ENCODE measurements around the gene HDAC4.

HDAC4 gene

DNA sequence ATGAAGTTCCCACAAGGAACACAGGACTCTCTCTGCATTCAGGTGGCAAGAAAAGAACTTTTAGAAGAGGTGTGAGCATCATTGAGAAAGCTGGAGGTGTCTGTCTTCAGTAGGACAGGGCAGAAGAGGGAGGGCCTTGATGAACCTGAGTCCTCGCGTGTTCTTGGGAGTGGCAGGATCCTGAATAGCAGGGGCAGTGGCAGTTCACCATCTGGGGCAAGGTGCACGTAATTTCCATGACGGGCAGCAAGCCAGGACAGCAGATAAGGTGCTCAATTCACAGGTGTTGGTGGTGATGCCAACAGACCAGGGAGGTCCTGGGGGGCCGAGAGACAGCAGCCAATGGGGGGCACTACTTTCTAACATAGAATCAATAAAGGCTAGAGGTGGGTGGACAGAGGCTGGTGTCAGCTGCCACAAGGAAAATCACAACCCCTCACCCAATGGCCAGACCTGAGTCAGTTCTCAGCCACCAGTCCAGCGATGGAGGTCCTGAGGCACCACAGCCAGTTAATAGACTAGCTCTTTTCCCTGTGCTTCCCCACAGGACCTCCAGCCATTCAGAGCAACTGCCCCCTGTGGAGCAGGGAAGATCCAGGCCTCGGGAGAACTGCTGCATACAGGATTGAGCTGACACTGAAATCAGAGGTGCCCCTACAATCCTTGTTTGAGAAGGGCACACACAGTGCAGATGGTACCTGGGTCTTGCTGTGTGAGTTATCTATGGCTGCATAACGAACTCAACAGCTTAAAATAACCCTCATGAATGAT lies 10.9 kb upstream of the HDAC4 start:
- TF ChIP-seq, protein P1, sequence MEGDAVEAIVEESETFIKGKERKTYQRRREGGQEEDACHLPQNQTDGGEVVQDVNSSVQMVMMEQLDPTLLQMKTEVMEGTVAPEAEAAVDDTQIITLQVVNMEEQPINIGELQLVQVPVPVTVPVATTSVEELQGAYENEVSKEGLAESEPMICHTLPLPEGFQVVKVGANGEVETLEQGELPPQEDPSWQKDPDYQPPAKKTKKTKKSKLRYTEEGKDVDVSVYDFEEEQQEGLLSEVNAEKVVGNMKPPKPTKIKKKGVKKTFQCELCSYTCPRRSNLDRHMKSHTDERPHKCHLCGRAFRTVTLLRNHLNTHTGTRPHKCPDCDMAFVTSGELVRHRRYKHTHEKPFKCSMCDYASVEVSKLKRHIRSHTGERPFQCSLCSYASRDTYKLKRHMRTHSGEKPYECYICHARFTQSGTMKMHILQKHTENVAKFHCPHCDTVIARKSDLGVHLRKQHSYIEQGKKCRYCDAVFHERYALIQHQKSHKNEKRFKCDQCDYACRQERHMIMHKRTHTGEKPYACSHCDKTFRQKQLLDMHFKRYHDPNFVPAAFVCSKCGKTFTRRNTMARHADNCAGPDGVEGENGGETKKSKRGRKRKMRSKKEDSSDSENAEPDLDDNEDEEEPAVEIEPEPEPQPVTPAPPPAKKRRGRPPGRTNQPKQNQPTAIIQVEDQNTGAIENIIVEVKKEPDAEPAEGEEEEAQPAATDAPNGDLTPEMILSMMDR (conservative IDR thresholded peaks at IDR 0.05; ENCODE audit: low read depth, low read length), result no peak
- H3K4me3 ChIP-seq (ENCODE audit: low read length), result no peak overlapping the region
- DNase-seq (ENCODE audit: low read depth), result no peak

DNA sequence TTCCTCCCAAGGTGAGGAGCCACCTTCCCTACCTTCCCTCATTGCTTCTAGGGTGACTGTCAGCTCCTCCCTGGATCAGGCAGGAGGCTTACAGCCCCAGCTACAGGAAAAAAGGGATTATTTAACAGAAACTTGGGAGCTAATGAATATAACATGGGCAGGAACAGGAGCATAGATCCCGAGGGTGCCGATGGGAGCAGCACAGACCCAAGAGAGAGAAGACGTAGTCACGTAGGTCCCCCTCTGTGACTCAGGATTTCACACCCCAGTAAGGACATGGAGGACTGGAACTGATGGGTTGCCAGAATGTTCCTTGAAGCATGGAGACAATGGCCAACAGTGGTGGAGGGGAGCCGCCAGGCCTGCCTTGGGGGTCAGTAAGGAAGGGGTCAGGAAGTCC lies 10.3 kb upstream of the HDAC4 start:
- TF ChIP-seq, protein P1 (conservative IDR thresholded peaks at IDR 0.05; ENCODE audit: low read depth, low read length), result no peak
- H3K4me3 ChIP-seq (ENCODE audit: low read length), result no peak overlapping the region
- no peak for DNase-seq (ENCODE audit: low read depth)

DNA sequence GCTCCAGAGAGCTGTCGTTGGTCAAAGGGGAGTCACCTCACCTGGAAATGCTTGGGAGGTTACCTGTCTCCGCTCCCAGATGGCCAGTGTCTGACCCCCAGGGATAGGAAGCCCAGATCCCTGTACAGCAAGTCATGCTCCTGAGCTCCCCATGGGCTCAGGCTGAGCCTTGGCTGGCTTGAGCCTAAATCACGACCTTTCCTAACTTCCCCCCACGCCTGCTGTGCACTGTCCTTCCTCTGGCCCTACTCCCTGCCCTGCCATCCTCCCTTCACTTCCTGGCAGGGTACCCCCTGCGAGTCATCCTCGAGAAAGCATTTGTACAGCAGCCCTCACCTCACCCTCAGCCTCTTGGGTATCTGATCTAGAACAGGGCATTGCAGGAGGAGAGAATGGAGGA lies 9.2 kb upstream of the HDAC4 start:
- no peak for DNase-seq (ENCODE audit: low read depth)
- TF ChIP-seq, protein P1 (conservative IDR thresholded peaks at IDR 0.05; ENCODE audit: low read depth, low read length), result no peak
- H3K4me3 ChIP-seq (ENCODE audit: low read length), result no peak overlapping the region

DNA sequence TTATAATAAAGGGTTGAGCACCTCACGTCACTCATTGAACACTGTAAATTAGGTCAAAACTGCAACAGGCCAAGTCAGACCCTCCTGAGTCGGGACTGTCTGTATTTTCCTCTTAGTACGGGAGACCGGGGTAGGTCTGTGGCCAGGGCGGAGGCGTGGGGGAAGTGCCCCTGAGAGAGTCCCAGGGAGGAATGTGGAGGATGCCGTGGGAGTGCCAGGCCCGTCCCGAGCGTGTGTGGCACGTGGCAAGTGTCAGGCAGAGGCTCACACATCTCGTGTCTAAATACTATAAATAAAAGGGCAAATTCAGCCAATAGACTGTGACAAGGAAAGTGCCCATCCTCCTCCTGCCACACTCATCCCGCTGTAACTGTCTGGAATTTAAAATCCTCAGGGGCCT lies 6.3 kb upstream of the HDAC4 start:
- no peak for DNase-seq (ENCODE audit: low read depth)
- H3K4me3 ChIP-seq (ENCODE audit: low read length), result no peak overlapping the region
- TF ChIP-seq, protein P1 (conservative IDR thresholded peaks at IDR 0.05; ENCODE audit: low read depth, low read length), result no peak

DNA sequence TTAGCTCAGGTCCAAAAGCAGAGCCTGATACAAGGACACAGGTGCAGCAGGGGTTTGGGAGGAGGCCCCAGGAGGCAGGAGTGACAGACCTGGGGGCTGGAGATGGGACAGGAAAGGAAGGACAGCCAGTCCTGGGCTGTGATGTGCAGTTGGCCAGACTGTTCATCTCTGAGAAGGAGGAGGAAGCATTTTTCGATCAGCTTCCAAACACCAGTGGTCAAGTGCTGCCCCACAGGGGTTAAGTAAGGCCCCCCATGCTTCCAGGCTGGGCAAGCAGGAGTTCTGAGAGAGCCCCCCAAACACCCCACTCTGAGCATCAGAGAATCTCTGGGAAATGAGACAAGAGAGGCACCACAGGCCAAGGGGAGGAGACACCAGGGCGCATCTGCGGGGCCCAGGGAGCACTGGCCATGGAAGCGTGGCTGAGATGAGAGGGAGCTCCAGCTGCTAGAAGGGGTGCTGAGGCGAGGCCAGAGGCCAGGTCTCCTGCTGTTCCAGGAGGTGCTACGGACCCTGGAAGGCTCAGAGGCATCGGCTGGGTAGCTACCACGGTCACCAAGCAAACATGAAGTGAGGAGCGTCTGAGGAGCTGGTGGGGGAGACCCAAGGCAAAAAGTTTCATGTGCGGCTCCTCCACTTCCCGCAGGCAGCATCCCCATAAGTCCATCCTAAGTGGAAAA lies 5.6 kb upstream of the HDAC4 start:
- no peak overlapping the region for H3K4me3 ChIP-seq (ENCODE audit: low read length)
- TF ChIP-seq, protein P1 (conservative IDR thresholded peaks at IDR 0.05; ENCODE audit: low read depth, low read length), result no peak
- DNase-seq (ENCODE audit: low read depth), result no peak

DNA sequence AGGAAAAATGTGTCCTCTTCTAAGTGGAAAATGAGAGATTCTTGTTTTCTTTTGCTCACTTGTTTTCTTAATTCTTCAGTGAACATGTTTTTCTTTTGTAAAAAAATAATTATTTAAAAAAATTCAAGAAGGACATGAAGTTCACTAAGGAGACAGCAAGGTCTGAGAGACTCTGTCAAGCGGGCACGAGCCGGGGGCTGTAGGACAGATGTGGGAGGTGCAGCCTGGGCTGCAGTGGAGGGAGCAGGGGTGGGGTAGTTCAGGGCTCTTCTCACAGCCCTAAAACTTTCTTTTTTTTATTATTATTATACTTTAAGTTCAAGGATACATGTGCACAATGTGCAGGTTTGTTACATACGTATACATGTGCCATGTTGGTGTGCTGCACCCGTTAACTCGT lies 4.3 kb upstream of the HDAC4 start:
- TF ChIP-seq, protein P1 (conservative IDR thresholded peaks at IDR 0.05; ENCODE audit: low read depth, low read length), result no peak
- no peak for DNase-seq (ENCODE audit: low read depth)

DNA sequence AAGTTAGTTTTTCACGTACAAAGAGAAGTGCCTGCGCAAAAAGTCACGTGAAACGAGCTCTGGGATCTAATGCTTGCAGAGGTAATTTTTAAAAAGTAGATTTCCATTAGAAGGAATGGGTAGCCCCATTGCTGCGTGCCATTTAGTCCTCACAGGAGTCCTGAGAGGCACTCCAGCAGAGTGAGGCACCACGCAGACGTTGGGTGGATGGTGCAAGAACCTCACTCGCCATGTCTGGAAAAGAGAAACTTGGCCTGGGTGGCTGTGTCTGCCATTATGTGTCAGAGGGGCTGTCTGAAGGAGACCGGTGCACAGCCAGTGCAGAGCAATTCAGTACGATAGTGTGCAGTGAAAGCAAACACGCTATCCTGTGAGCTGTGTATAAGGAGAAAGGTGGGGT lies 1.8 kb upstream of the HDAC4 start:
- TF ChIP-seq, protein P1 (conservative IDR thresholded peaks at IDR 0.05; ENCODE audit: low read depth, low read length), result no peak
- H3K4me3 ChIP-seq (ENCODE audit: low read length), result no peak overlapping the region
- DNase-seq (ENCODE audit: low read depth), result no peak

More for the DNA sequence above, 4.3 kb upstream of the HDAC4 start:
- no peak overlapping the region for H3K4me3 ChIP-seq (ENCODE audit: low read length)

Measured in retinal pigment epithelial cell (primary cell).